ENCODE measurements around the gene CCDC92. TPM values are rescaled to one million over a fixed set of nuclear protein-coding genes. Genes with fewer than 3 reads are reported as not detected.

The CCDC92 gene
- total and polyA plus RNA-seq, 9 donors: 13.9 to 51.0 (median 34.6) TPM

- Histone ChIP-seq H3K4me3 (no peak overlapping the region), H3K27ac (no peak overlapping the region), H3K9me3 (no peaks in the 10 kb centered on the region), H3K4me1 (ENCODE audit: insufficient read depth) (no peaks in the 10 kb centered on the region), H3K27me3 (no peaks in the 10 kb centered on the region), H3K36me3 (no peaks in the 10 kb centered on the region)
- DNase-seq: no peak
- intact Hi-C loops (cut with DNase I): no loop called here
- WGBS, 3 donors: 59 to 79% (median 63%) methylated on average over 5 of the region's 5 CpGs
- no peak for TF ChIP-seq CTCF (IDR thresholded peaks at IDR 0.05)
- no peak for TF ChIP-seq EP300 (IDR thresholded peaks at IDR 0.05)
- no peak for TF ChIP-seq POLR2A (IDR thresholded peaks at IDR 0.05)
Measured at GRCh38 chr12:123910761-123911193, 61.9 kb downstream of the CCDC92 start.

GRCh38 chr12:123910057-123910456 lies 62.6 kb downstream of the CCDC92 start:
- no peak for DNase-seq
- Histone ChIP-seq H3K36me3 (no peaks in the 10 kb centered on the region), H3K4me1 (ENCODE audit: insufficient read depth) (no peaks in the 10 kb centered on the region), H3K4me3 (no peak overlapping the region), H3K27me3 (no peaks in the 10 kb centered on the region), H3K27ac (no peak overlapping the region), H3K9me3 (no peaks in the 10 kb centered on the region)
- intact Hi-C loops (cut with DNase I): no loop called here
- WGBS, 3 donors: 94 to 97% (median 96%) methylated on average over 8 of the region's 8 CpGs
- TF ChIP-seq POLR2A (IDR thresholded peaks at IDR 0.05): no peak
- no peak for TF ChIP-seq EP300 (IDR thresholded peaks at IDR 0.05)
- no peak for TF ChIP-seq CTCF (IDR thresholded peaks at IDR 0.05)

- 75 to 78% (median 77%) methylated on average over 37 of the region's 37 CpGs for WGBS, 3 donors
- Histone ChIP-seq H3K27me3 (no peaks in the 10 kb centered on the region), H3K4me1 (ENCODE audit: insufficient read depth) (no peaks in the 10 kb centered on the region), H3K9me3 (no peaks in the 10 kb centered on the region), H3K36me3 (no peaks in the 10 kb centered on the region), H3K4me3 (no peak overlapping the region), H3K27ac (no peak overlapping the region)
- TF ChIP-seq EP300 (IDR thresholded peaks at IDR 0.05): no peak
- no peak for TF ChIP-seq CTCF (IDR thresholded peaks at IDR 0.05)
- TF ChIP-seq POLR2A (IDR thresholded peaks at IDR 0.05): no peak
- intact Hi-C loops (cut with DNase I): loop anchor here in 2 of 4 donors (10.0 kb wide), 2 partner anchors 76 to 116 kb away; no protein-coding TSS in a partner anchor
- no peak for DNase-seq
Measured at GRCh38 chr12:123908884-123909725, 63.5 kb downstream of the CCDC92 start.

- H3K4me3 ChIP-seq: no peak overlapping the region
- DNase-seq: no peak
- no peaks in the 10 kb centered on the region for H3K36me3 ChIP-seq
- no peaks in the 10 kb centered on the region for H3K9me3 ChIP-seq
- TF ChIP-seq POLR2A (IDR thresholded peaks at IDR 0.05) (no peak), EP300 (IDR thresholded peaks at IDR 0.05) (no peak), CTCF (IDR thresholded peaks at IDR 0.05) (no peak)
- no peaks in the 10 kb centered on the region for H3K4me1 ChIP-seq (ENCODE audit: insufficient read depth)
- no peak overlapping the region for H3K27ac ChIP-seq
- intact Hi-C loops (cut with DNase I): loop anchor here in 2 of 4 donors (10.0 kb wide), 2 partner anchors 77 to 117 kb away; no protein-coding TSS in a partner anchor
- H3K27me3 ChIP-seq: no peaks in the 10 kb centered on the region
- WGBS, 3 donors: 31 to 42% (median 40%) methylated on average over 12 of the region's 12 CpGs
Measured at GRCh38 chr12:123907726-123908476, 64.7 kb downstream of the CCDC92 start.
